Esophagus muscularis mucosa (tissue), 4 donors: ENCODE data around the gene KCTD16.

Source experiments
- EP300 ChIP-seq: sonication (generic); formaldehyde crosslinking; IDR thresholded peaks from one replicate; pipeline ENCODE4 v1.6.1; 2017; ENCODE audit warnings: antibody characterized with exemption
- POLR2A ChIP-seq: fragments of 450-650 bp; IDR thresholded peaks from one replicate; pipeline ENCODE4 v1.6.1; 2017; ENCODE audit warnings: antibody characterized with exemption, moderate library complexity, mild to moderate bottlenecking, low read depth
- POLR2AphosphoS5 ChIP-seq, 2 donors: sonication (generic); formaldehyde crosslinking; IDR thresholded peaks; one replicate each; pipeline ENCODE4 v1.6.1; 2017; ENCODE audit warnings: antibody characterized with exemption in 2 of 2
- TF ChIP-seq, protein P1 (sequence below), 3 experiments: fragments of 200-600 bp in 2 of 3; fragments of 450-650 bp in 1 of 3; sonication (generic) in 2 of 3; IDR thresholded peaks; one replicate each; pipeline ENCODE4 v1.5.1; 2017 to 2019; ENCODE audit warnings: antibody characterized with exemption in 3 of 3, mild to moderate bottlenecking in 2 of 3, moderate library complexity in 1 of 3

DNA sequence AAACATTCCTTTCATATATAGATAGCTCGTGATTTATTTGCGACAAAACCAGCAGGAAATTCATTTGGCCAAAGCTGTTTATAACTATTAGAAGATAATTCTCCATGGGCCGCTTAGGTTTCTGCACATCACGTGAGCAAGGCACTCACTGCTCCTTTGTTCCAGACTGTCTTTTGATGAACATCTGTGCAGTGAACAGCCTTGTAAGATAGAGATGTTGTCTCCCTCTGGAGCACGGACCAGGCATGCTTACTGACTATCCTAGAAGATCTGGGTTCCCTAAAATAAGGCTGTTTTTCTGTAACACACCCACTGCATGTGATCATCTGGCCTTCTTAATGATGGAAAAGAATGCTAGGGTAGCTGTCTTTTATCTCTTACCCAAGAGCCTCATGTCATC lies 31.1 kb upstream of the KCTD16 start:
- TF ChIP-seq, protein P1, sequence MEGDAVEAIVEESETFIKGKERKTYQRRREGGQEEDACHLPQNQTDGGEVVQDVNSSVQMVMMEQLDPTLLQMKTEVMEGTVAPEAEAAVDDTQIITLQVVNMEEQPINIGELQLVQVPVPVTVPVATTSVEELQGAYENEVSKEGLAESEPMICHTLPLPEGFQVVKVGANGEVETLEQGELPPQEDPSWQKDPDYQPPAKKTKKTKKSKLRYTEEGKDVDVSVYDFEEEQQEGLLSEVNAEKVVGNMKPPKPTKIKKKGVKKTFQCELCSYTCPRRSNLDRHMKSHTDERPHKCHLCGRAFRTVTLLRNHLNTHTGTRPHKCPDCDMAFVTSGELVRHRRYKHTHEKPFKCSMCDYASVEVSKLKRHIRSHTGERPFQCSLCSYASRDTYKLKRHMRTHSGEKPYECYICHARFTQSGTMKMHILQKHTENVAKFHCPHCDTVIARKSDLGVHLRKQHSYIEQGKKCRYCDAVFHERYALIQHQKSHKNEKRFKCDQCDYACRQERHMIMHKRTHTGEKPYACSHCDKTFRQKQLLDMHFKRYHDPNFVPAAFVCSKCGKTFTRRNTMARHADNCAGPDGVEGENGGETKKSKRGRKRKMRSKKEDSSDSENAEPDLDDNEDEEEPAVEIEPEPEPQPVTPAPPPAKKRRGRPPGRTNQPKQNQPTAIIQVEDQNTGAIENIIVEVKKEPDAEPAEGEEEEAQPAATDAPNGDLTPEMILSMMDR (IDR thresholded peaks at IDR 0.05): no peak
- no peak for TF ChIP-seq POLR2AphosphoS5 (IDR thresholded peaks at IDR 0.05)
- TF ChIP-seq POLR2A: no peak
- TF ChIP-seq EP300: no peak
